ENCODE data around the gene AP3D1.
"Not testable (repeated sequence)": the region's sequence is repeated elsewhere in the genome, so short reads cannot be mapped to it uniquely, and the experiment has no call there.

The AP3D1 gene

DNA sequence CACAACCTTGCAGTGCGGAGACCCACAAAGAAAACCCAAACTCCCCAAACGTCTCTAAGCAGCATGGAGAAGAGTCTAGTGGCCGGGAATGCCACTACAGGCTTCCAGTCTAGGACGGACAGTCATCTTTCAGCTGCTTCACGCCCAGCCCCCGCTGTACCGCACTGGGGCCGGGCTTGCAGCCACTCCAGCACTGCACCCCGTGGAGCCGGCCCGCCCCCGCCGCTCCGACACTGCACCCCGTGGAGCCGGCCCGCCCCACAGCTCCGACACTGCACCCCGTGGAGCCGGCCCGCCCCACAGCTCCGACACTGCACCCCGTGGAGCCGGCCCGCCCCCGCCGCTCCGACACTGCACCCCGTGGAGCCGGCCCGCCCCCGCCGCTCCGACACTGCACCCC is 23.1 kb downstream of the AP3D1 start:
- not testable (repeated sequence) for DNase-seq (ENCODE audit: low read depth, low spot score)

DNA sequence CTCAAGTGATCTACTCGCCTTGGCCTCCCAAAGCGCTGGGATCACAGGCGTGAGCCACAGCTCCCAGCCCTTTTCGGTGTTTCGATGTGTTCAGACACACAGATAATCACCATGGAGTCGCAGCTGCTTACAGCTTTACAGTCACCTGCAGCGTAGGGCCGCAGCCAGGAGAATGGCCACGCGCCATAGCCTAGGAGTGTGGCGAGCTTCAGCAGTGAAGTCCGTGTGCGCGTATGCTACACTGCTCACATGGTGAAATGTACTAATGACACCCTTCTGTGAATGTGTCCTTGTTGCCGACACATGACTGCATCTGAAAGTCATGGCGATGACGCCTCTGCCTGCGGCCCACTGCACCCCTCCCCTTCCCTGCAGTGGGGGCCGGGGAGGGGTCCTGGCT is 23.6 kb downstream of the AP3D1 start:
- no peak for DNase-seq (ENCODE audit: low read depth, low spot score)

DNA sequence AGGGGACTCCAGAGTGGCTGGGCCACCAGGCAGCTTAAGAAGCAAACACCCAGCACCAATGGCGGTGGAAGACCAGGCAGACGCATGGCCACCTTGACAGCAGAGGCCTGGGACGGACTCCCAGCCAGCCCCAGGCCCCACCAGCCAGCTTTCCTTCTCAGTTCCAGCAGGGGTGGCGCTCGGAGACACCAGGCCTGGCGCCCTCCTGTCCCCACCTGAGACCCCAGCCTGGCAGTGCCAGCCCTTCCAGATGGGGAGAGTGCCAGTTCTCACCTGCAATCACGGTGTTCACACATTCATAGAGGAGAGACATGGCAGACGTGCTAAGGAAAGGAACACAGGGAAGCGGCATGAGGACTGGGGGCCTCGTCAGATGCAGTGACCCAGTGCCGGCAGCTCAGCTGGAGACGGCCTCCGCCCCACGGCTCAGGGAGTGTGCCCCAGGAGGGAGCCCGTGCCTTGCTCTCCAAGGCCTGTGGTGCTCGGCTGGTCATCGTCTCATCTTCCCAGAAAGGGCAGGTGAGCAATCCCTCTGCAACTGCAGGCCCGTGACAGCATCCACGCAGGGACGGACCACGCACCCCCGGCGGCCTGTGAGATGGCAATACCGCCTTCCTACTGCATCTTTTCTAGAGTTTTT is 24.4 kb downstream of the AP3D1 start:
- DNase-seq (ENCODE audit: low read depth, low spot score) = no peak

DNA sequence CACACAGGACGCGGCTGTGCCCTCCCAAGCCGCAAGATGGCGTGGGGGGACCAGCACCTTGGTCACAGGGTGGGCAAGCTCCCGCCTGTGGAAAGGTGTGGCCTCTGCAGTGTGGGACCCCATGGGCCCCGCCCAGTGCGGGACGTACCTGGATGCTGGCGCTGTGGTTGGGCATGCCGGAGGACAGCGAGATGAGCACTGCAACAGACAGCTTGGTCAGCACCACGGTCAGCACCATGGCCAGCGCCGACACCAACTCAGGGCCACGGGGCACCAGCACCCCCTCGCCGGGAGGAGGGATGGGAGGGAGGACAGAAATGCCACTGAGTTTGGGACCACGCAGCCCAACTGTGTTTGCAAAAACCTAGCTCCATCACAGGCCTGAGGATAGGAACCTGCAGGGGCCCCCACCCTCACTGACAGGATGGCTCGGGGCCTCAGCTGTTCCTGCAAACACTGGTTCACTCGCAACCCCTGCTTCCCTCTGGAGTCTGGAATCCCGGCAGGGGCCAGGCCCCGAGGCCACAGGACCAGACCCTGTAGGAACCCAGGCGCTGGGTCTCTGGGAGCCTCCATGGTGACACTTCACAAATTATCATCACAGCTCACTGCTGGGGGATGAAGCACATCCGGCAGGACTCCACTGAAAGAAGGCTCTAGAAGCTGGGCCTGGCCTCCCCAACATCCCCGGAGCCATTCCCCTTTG is 27.5 kb downstream of the AP3D1 start:
- no peak for DNase-seq (ENCODE audit: low read depth, low spot score)

- no peak for DNase-seq (ENCODE audit: low read depth, low spot score)
Measured at GRCh38 chr19:2122982-2123381, 28.4 kb downstream of the AP3D1 start.

DNA sequence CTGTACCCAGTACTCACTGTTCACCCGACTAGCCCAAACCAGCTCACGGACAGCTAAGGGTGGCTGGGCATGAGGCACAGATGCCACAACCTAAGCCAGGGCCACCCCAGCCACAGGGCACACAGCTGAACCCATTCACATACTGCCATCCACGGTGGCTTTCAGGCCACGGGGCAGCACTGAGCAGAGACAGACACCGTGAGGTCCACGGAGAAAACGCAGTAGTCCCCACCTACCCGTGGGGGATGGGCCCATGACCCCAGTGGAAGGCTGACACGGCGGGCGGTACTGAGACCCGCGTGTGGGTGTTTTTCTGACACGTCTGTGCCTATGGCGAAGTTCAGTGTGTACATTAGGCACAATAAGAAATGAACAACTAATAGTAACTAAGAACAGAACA is 29.1 kb downstream of the AP3D1 start:
- no peak for DNase-seq (ENCODE audit: low read depth, low spot score)

DNA sequence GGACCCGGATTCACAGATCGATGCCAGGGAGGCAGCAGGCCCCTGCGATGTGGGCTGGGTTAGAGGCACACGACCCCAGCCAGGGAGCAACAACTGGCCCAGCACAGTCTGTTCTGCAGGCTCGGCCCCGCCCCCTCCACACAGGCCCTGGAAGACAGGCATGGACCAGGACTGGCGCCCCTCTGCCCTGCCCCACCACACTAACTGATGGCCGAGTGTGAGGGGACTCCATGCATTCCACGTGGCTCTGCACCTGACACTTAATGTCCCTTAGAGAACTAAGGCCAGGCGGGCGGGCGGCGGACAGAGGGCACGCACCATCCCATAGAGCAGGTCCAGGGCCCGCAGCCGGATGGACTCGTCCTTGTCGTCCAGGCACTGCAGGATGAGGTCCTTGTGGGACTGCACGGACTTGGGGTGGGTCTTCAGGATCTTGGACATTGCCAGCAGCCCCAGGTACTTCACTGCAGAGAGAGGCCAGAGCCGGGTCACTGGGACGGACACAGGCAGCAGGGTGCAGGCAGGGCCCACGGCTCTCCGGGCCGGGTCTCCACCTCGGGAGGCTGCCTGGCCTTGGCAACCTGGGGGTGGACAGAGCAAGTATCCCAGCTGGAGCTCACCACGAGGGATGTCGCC is 29.8 kb downstream of the AP3D1 start:
- no peak for DNase-seq (ENCODE audit: low read depth, low spot score)

DNA sequence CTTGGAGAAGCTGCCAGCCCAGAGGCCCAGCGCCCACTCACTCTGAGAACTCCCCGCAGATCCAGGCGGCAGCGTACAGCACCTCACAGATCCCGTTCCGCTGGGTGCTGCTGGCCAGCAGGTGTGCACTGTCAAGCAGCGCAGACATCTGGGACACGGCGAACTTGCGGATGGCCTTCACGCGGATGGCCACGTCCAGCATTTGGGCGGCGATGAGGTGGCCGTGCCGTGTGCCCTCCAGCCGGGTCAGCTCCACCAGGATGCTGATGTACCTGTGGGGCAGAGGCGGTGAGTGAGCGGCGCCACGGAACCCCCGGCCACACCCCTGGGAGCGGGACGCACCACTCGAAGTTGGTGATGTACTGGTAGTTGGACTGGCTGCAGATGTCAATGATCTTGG is 30.5 kb downstream of the AP3D1 start:
- no peak for DNase-seq (ENCODE audit: low read depth, low spot score)

DNA sequence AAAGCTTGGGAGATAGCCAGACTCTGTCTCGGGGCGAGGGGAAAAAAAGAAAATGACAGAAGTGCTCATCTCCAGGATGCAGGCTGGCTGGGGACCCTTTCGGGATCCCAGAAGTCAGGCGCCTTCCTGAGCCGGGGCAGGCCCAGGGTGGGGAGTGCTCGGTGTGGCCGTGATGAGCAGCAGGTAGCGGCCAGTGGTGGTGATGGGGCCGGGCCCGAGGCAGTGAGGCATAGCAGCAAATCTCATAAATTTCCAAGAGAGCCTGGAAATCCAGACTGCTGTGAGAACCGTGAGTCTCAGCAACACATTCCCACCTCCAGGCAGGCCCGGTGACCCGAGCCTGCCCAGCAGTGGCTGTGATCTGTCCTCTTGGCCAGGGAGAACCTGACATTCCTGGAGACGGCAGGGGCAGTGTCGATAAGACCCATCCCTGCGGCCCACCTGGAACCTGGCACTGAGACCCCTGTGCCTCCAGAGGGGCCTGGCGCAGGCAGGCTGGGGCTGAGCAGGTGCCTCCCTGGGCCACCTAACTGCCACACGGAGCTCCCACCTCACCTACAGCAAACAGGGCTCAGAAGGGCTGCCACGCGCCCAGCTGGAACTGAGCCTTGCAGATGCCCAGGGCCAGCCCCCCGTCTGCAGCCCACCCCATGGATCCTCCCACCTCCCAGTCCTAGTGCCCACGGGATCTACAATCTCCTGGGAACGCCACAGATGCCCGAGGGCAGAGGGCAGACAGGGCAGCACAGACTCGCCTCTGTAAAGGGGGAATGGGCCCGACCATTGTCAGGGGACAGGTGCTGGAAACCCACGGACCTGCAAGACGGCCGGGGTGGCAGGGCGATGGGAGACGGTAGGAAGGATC is 31.2 kb downstream of the AP3D1 start:
- no peak for DNase-seq (ENCODE audit: low read depth, low spot score)

DNA sequence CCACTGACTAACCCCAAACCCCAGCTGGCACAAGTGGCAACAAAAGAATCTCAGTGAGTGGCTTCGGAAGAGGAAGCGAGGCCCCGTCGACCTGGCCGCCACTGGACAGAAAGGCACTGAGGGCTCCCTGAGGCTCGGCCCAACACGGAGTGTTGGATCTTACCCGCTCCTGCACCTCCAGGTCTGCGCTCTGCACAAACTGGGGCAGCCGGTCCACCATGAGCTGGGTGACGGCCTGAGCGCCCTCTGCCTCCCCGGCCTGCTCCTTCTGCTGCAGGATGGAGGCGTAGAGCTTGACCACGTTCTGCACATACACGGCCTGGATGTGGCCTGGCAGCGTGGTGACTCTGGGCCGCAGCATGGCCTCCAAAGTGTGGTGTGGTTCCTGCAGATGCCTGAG is 32.9 kb downstream of the AP3D1 start:
- DNase-seq (ENCODE audit: low read depth, low spot score) = no peak

- no peak for DNase-seq (ENCODE audit: low read depth, low spot score)
Measured at GRCh38 chr19:2117215-2117960, 34.0 kb downstream of the AP3D1 start.

GRCh38 chr19:2116507-2116906 is 34.9 kb downstream of the AP3D1 start:
- DNase-seq (ENCODE audit: low read depth, low spot score) = no peak

DNA sequence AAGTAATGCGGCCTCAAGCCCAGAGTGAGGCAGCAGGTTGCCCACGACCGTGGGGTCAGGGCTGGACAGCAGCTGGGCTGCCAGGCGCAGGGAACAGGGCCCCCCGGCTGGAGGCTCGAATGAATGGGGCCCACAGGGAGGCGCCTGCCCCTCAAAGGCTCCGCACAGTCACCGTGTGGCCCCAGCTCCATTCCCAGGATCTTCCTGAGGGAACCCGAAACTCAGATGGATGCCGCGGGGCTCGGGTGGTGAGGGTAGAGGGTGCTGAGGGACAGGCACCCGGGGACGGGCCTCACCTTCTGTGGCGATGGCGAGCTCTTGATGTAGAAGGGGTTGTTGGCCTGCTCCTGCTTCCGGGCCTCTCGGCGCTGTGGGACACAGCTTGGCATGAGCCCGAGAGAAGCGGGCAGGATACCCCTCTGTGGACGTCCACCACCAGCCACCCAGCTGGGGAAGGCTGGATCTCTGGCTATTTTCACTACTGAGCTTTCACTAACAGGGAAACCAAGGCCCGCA is 35.4 kb downstream of the AP3D1 start:
- no peak for DNase-seq (ENCODE audit: low read depth, low spot score)

GRCh38 chr19:2115324-2115723 is 36.0 kb downstream of the AP3D1 start:
- DNase-seq (ENCODE audit: low read depth, low spot score) = no peak

GRCh38 chr19:2114821-2115220 is 36.5 kb downstream of the AP3D1 start:
- DNase-seq (ENCODE audit: low read depth, low spot score) = no peak

DNA sequence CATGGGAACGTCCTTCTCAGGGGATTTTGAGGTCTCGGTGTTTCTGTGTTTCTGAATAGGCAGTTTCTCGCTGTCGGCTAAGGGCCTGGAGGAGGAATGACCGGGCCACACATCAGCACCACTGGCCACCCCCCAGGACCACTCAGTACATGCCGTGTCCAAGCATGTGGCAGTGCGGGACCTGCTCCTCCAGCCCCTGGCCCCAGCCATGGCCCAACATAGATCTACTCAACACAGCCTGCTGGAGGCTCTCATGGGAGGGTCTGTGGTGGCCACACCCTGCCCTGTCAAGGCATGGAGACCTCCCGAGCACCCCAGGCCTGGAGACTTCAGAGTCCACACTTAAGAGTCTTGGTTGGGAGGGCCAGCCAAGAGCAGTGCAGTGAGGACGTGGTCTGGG is 37.1 kb downstream of the AP3D1 start:
- no peak for DNase-seq (ENCODE audit: low read depth, low spot score)

DNA sequence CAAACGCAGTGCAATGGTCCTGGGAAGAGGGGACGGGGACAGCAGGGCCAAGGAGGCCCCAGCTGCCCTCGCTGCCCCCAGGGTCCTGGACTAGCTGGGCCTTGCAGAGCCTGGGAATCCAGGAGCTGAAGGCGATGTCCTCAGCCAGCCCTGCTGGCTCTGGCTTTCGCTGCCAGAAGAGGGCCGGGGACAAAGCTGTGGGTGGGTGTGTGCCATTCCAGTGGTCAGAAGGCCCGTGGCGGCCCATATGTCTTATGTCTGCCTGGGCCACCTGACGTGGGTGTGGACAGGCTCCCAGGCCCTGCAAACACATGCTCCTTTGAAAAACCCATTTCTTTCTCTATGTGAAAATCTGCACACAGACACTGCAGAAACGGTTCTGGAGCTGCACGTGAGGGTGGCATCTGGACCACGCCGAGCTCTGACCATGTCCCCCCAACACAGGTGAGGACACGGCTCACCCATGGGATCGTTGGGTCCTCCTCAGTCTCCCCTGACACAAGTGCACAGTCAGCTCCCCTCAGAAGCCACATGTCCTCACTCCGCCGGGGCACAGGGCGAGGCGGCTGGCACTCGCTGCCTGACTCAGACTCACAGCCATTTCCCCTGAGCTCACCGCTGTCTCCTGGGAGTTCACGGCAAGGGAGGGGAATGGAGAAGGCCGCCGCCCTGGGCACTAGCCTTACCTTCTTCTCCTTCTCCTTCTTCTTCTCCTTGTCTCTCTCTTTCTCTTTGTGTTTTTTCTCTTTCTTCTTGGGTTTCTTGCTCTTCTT is 37.7 kb downstream of the AP3D1 start:
- DNase-seq (ENCODE audit: low read depth, low spot score) = no peak

DNA sequence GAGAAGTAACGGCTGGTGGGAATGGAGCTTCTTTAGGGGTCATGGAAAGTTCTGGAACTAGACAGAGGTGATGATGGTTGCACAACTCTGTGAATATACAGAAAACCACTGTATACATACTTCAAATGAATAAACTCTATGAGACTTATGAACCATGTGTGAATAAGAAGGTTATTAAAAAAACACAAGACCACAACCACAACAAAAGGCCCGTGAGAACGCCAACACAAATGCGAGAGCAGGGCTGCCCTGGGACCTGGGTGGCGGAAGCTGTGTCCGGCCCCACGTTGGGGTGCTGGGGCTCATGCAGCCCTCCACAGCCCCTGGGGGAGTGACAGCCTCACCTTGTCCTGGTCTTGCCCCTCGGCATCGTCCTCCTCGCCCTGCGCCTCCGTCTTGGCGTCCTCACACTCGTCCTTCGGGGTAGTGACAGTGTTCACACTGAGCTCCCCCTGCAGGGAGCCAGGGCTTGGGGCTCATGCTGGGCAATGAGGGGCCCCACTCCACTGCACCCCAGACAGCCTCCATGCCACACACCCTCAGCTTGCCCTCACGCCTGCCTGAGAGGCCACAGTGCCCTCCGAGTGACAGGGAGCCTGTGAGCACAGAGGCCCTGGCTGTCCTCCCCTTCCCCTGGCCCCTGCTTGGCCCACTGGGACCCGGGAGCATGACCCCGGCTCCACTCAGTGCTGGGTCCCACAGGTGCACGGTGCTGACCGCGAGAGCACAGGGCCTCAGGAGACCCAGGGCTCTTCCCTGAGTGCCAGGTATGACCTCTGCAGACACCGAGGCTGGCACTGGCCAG is 38.6 kb downstream of the AP3D1 start:
- DNase-seq (ENCODE audit: low read depth, low spot score) = no peak

DNA sequence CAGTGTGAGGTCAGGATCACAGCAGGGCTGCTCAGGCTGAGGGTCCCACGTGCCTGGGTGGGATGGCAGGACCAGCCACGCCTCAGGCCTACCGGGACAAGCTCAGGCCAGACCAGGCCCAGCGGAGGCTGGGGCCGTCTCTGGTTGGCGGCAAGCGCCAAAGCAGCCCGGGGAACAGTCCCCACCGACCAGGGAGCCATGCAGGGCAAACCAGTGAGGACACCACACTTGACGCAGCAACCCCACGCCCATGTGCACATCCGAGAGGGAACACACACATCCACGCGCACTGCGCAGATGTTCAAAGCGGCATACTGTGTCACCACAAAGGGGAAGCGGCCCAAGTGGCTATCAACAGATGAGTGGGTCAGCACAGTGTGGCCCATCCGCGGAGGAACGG is 39.5 kb downstream of the AP3D1 start:
- no peak for DNase-seq (ENCODE audit: low read depth, low spot score)

DNA sequence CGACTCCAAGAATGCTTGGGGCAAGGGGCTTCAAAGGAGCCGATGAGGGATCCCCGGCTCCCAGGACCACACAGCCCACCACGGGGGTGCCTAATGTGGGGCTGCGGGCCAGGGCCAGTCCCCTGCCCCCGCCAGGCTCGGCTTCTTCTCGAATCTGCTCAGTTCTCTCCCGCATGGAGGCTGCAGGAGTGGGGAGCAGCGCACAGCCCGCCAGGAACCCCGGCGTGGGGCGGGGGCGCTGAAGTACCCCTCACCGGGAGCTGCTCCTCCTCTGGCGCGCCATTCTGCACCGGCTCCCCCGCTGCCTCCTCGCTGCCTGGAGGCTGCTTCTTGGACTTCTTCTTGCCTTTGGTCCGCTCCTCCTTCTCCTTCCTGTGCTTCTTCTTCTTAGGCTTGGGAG is 39.9 kb downstream of the AP3D1 start:
- DNase-seq (ENCODE audit: low read depth, low spot score) = no peak

All from activated CD4-positive, CD25-positive, alpha-beta regulatory T cell treated with anti-CD3 and anti-CD28 coated beads, Interleukin-2, amount 50 U/mL, for 16 hours (primary cell).